WERI-Rb-1 (cell line): ENCODE data around the gene SRGAP3.

ENCODE experiments used
- DNase-seq: peaks from one replicate; pipeline ENCODE4 v3.0.0-alpha.2; 2020
- H3K27ac ChIP-seq: fragments of 250-450 bp; sonication (Bioruptor Pico); 2 replicates; pipeline ENCODE4 v1.5.1; 2020; ENCODE audit warnings: mild to moderate bottlenecking, moderate library complexity
- H3K27me3 ChIP-seq: fragments of 250-450 bp; sonication (Bioruptor Pico); 2 replicates; pipeline ENCODE4 v1.5.1; 2021; ENCODE audit warnings: mild to moderate bottlenecking, low read depth, moderate library complexity; ENCODE audit not compliant: insufficient read depth, severe bottlenecking
- H3K36me3 ChIP-seq: fragments of 250-450 bp; sonication (Bioruptor Pico); 2 replicates; pipeline ENCODE4 v1.5.1; 2020; ENCODE audit warnings: mild to moderate bottlenecking, moderate library complexity
- H3K4me3 ChIP-seq: 2 replicates; pipeline ENCODE4 v1.5.1; 2011; ENCODE audit warnings: low read depth, mild to moderate bottlenecking, control low read depth, low read length
- H3K9me3 ChIP-seq: fragments of 250-450 bp; sonication (Bioruptor Pico); 2 replicates; pipeline ENCODE4 v1.5.1; 2021; ENCODE audit warnings: mild to moderate bottlenecking, moderate library complexity; ENCODE audit not compliant: severe bottlenecking
- CTCF ChIP-seq: IDR thresholded peaks from 2 replicates; pipeline ENCODE4 v1.5.1; 2011; ENCODE audit warnings: low read depth, mild to moderate bottlenecking, control low read depth, inconsistent platforms, low read length

Gene SRGAP3

GRCh38 chr3:9013782-9014563, 235.5 kb downstream of the SRGAP3 start:
- TF ChIP-seq CTCF: 0 out of 2 replicates have a peak, but pooled peaks have one; percentile 3
- Histone ChIP-seq H3K9me3 (no peaks in the 10 kb centered on the region), H3K36me3 (peaks cover 13% of the 10 kb centered on the region), H3K4me3 (no peak overlapping the region), H3K27me3 (no peaks in the 10 kb centered on the region), H3K27ac (no peak overlapping the region)
- no peak for DNase-seq

DNA sequence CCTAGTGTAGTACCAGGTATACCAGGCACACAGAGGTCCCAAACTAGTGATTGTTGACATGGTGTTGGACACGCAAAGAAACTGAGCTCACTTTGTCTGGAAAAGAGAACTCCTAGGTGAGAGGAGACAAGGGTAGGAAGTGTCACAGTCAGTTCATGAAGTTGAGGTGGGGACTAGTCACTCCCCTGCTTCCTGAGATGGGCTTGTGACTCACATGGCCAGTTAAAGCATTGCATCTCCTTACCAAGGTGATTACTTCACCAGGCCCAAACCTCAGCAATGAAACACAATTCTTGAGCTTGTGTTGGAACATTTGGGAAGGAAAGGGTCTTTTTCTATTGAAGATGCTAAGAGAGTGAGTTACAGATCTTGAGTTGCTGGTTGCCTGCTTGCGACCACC, 236.9 kb downstream of the SRGAP3 start:
- Histone ChIP-seq H3K9me3 (no peaks in the 10 kb centered on the region), H3K27me3 (no peaks in the 10 kb centered on the region), H3K27ac (no peak overlapping the region), H3K36me3 (peaks cover 17% of the 10 kb centered on the region), H3K4me3 (no peak overlapping the region)
- no peak for DNase-seq
- TF ChIP-seq CTCF: no peak

GRCh38 chr3:9009976-9010545, 239.4 kb downstream of the SRGAP3 start:
- H3K9me3 ChIP-seq: no peaks in the 10 kb centered on the region
- no peaks in the 10 kb centered on the region for H3K27me3 ChIP-seq
- DNase-seq: no peak
- no peak for TF ChIP-seq CTCF
- H3K27ac ChIP-seq: no peak overlapping the region
- peaks cover 17% of the 10 kb centered on the region for H3K36me3 ChIP-seq
- H3K4me3 ChIP-seq: no peak overlapping the region

DNA sequence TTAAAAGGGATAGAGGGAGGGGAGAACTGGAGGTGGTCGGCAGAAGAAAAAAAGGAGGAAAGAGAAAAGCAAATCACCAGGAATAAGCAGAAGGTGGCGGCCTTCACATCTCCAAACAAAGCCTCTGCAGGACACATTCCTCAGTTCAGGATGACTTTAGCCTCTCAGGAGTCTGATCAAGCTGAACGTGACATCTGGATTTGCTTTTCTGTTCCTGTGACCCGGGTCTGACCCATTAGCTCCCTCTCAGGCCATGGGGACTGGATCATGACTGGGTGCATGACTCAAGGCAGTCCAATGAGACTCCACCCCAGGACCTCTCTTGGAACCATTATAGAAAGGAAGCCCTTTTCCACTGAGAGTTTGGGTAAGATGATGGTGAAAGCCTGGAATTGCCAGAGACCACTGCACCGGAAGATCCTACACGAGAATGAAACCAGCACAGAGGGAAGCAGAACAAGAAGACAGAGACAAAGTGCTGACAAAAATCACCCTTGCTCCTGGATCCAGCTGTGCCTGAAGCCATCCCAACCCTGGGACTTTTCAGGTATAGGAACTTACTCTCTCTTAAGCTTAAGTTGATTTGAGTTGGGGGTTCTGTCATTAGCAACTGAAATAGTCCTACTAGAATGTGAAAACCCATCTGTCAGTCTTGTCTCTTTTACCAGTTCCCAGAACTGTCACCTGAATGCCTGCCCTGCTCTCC, 240.7 kb downstream of the SRGAP3 start:
- DNase-seq: no peak
- H3K4me3 ChIP-seq: no peak overlapping the region
- H3K9me3 ChIP-seq: no peaks in the 10 kb centered on the region
- no peak overlapping the region for H3K27ac ChIP-seq
- H3K27me3 ChIP-seq: no peaks in the 10 kb centered on the region
- H3K36me3 ChIP-seq: peaks cover 14% of the 10 kb centered on the region
- no peak for TF ChIP-seq CTCF

DNA sequence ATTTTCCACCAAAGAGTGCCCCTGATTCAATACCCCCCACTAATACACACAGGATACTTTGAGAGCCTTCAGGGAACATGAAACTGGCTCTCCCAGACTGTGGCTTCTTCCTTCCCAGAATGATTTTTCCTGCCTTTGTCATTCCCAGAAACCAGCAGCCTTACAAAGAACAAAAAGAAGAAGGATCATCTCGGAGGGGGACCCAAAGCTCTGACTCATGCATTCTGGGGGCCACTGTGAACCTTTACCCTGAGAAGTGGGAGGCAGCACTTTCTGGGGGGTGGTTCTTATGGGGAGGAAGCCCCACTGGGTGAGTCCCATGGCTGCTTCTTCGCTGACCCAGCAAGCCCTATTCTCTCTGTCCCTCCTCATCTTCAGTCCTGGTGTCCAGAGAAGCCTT, 241.5 kb downstream of the SRGAP3 start:
- DNase-seq: no peak
- H3K9me3 ChIP-seq: no peaks in the 10 kb centered on the region
- H3K36me3 ChIP-seq: peaks cover 9% of the 10 kb centered on the region
- TF ChIP-seq CTCF: no peak
- H3K27ac ChIP-seq: no peak overlapping the region
- H3K4me3 ChIP-seq: no peak overlapping the region
- H3K27me3 ChIP-seq: no peaks in the 10 kb centered on the region
